Thoracic aorta (tissue), 2 donors: ENCODE measurements around the gene LRMDA. TPM values are rescaled to one million over a fixed set of nuclear protein-coding genes. Genes with fewer than 3 reads are reported as not detected.

Experiments
- ATAC-seq: fragments of 150-250 bp; one replicate; pipeline ENCODE4 v1.8.0; 2017; ENCODE audit warnings: low read depth; ENCODE audit not compliant: insufficient number of reproducible peaks, low FRiP score
- DNase-seq: peaks from one replicate; pipeline ENCODE4 v3.0.0-alpha.2; 2020; ENCODE audit warnings: low spot score
- H3K27ac ChIP-seq, 2 donors: fragments of 200-600 bp; sonication (generic); 1 replicate in 1 of 2; 2 replicates in 1 of 2; pipeline ENCODE4 v1.5.1; 2016; ENCODE audit warnings: mild to moderate bottlenecking in 2 of 2, moderate library complexity in 2 of 2
- H3K27me3 ChIP-seq: fragments of 200-600 bp; sonication (generic); replicated peaks from 2 replicates; pipeline ENCODE4 v1.6.0; 2016; ENCODE audit warnings: mild to moderate bottlenecking; ENCODE audit not compliant: insufficient read depth
- H3K36me3 ChIP-seq: fragments of 200-600 bp; sonication (generic); one replicate; pipeline ENCODE4 v1.5.1; 2016
- H3K4me1 ChIP-seq, 2 donors: fragments of 200-600 bp; sonication (generic); 1 replicate in 1 of 2; 2 replicates in 1 of 2; pipeline versions ENCODE4 v1.5.1 to v1.6.0; 2016; ENCODE audit warnings: low read depth in 2 of 2, mild to moderate bottlenecking in 1 of 2; ENCODE audit not compliant: control insufficient read depth in 1 of 2
- H3K4me3 ChIP-seq: fragments of 200-600 bp; sonication (generic); 2 replicates; pipeline ENCODE4 v1.5.1; 2016; ENCODE audit warnings: mild to moderate bottlenecking
- H3K9me3 ChIP-seq: fragments of 200-600 bp; sonication (generic); 2 replicates; pipeline ENCODE4 v1.5.1; 2016
- total RNA-seq, 2 donors: library from RNA; depleted of rRNA; stranded (reverse); fragments of >200 nt; gene quantifications; one replicate each; pipeline versions ENCODE4 v1.1.0 to v1.2.3, GENCODE V29; 2016
- TF ChIP-seq, protein P1 (sequence below): fragments of 200-600 bp; sonication (generic); IDR thresholded peaks from one replicate; pipeline ENCODE4 v1.5.1; 2019; ENCODE audit warnings: antibody characterized with exemption

The LRMDA gene
- total RNA-seq, 2 donors from 2014 or later: 8.3 to 36.6 TPM

DNA sequence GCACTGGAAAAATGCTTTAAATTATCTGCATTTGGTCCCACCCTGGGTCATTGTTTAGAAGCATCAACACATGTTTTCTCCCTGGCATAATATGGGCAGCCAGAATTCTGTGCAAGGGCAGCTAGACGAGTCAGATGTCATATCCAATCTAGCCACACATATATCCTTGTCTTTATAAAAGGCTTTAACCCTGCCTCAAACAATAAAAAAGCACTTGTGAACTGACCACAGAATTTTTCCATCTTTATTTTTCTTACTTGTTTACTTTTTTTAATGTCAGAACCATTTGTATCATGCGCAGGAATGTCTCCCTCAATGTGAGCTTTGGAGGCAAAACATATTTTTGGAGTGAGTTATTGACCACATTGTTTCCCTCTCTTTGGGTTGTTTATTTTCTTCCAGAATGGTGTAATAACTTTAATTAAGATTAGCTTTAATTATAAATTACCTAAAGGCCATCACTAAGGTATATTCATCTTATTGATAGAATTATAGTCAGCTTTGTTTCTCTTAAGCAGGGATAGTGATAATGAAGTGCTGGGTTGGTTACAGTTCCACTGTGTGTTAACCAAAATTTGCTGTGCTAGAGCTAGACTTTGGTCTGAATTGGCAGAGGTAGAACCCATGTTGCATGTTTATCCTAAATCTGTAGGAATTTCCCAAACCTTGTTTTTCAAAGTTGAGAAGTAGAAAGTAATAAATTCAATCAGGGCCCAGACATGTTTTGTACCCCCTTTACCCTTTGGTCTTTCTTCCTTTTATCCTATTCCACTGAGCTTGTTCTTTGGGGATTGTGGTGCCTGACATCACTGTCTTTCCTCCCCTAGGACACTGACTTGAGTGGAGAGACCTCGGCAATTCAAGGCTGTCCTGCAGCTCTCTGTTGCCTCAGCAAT lies 1127.8 kb downstream of the LRMDA start:
- peak overlapping the region in 1 of 2 donors; percentile 38 for H3K27ac ChIP-seq
- TF ChIP-seq, protein P1, sequence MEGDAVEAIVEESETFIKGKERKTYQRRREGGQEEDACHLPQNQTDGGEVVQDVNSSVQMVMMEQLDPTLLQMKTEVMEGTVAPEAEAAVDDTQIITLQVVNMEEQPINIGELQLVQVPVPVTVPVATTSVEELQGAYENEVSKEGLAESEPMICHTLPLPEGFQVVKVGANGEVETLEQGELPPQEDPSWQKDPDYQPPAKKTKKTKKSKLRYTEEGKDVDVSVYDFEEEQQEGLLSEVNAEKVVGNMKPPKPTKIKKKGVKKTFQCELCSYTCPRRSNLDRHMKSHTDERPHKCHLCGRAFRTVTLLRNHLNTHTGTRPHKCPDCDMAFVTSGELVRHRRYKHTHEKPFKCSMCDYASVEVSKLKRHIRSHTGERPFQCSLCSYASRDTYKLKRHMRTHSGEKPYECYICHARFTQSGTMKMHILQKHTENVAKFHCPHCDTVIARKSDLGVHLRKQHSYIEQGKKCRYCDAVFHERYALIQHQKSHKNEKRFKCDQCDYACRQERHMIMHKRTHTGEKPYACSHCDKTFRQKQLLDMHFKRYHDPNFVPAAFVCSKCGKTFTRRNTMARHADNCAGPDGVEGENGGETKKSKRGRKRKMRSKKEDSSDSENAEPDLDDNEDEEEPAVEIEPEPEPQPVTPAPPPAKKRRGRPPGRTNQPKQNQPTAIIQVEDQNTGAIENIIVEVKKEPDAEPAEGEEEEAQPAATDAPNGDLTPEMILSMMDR: no peak
- H3K4me1 ChIP-seq: peaks cover 20 to 44% of the 10 kb centered on the region in 2 donors
- H3K9me3 ChIP-seq: no peaks in the 10 kb centered on the region
- ATAC-seq: no peak
- H3K4me3 ChIP-seq: no peak overlapping the region
- H3K27me3 ChIP-seq: no peaks in the 10 kb centered on the region
- H3K36me3 ChIP-seq: no peaks in the 10 kb centered on the region
- DNase-seq: no peak

DNA sequence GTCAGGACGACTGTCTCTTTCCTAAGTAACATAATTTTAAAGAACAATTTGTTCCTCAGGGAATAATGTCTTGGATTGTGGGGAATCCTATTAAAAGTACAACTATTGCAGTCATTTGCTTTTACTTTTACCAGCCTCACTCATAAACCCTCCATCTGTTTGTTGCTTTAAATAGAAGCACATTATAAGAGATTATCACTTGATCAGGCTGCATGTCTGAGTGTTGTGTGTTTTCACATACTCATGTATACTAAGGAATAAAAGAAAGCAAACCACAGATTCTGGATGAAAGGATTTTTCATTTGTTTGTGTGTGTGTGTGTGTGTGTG lies 1128.4 kb downstream of the LRMDA start:
- DNase-seq (no peak), ATAC-seq (no peak)
- no peaks in the 10 kb centered on the region for H3K9me3 ChIP-seq
- peak overlapping the region in 1 of 2 donors; percentile 38 for H3K27ac ChIP-seq
- no peaks in the 10 kb centered on the region for H3K36me3 ChIP-seq
- H3K27me3 ChIP-seq: no peaks in the 10 kb centered on the region
- TF ChIP-seq, protein P1: no peak
- H3K4me1 ChIP-seq: peaks cover 20 to 37% of the 10 kb centered on the region in 2 donors
- H3K4me3 ChIP-seq: no peak overlapping the region

- no peaks in the 10 kb centered on the region for H3K9me3 ChIP-seq
- H3K4me3 ChIP-seq: no peak overlapping the region
- peaks cover 20 to 33% of the 10 kb centered on the region in 2 donors for H3K4me1 ChIP-seq
- TF ChIP-seq, protein P1: no peak
- no peaks in the 10 kb centered on the region for H3K36me3 ChIP-seq
- DNase-seq (no peak), ATAC-seq (no peak)
- no peaks in the 10 kb centered on the region for H3K27me3 ChIP-seq
- H3K27ac ChIP-seq: no peak overlapping the region
These were observed 1128.9 kb downstream of the LRMDA start for GRCh38 chr10:76560338-76560737.

GRCh38 chr10:76563286-76563685 lies 1131.9 kb downstream of the LRMDA start:
- Histone ChIP-seq H3K9me3 (no peaks in the 10 kb centered on the region), H3K4me1 (peaks cover 15 to 22% of the 10 kb centered on the region in 2 donors), H3K36me3 (no peaks in the 10 kb centered on the region), H3K4me3 (no peak overlapping the region), H3K27ac (no peak overlapping the region), H3K27me3 (no peaks in the 10 kb centered on the region)
- no peak for ATAC-seq
- TF ChIP-seq, protein P1: no peak
- no peak for DNase-seq

DNA sequence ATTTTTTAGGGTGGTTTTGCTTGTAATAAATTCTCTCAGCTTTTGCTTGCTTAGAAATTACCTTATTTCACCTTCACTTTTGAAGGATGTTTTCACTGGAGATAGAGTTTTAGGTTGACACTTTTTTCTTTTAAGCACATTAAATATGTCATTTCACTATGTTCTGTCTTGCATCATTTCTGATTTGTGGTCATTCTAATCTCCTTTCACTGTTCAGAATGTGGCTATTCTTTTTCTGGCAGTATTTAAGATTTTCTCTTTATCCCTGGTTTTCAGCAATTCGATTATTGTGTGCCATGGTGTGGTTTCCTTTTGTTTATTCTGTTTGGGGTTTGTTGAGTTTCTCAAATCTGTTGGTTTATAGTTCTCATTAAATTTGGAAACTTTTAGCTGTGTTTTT lies 1140.6 kb downstream of the LRMDA start:
- Histone ChIP-seq H3K4me3 (no peak overlapping the region), H3K4me1 (peaks cover 0 to 4% of the 10 kb centered on the region in 2 donors), H3K27me3 (no peaks in the 10 kb centered on the region), H3K27ac (no peak overlapping the region), H3K36me3 (no peaks in the 10 kb centered on the region), H3K9me3 (peaks cover 3% of the 10 kb centered on the region)
- DNase-seq (no peak), ATAC-seq (no peak)
- TF ChIP-seq, protein P1: no peak
